ENCODE data around the gene SLC25A34. TPM values are rescaled to one million over a fixed set of nuclear protein-coding genes. Genes with fewer than 3 reads are reported as not detected.

Gene SLC25A34
- total RNA-seq, 6 experiments from 2014 or later, result 0.69 to 11.6 (median 3.2) TPM

GRCh38 chr1:15722411-15722810 is 13.6 kb upstream of the SLC25A34 start:
- peaks cover 0 to 43% (median 5%) of the 10 kb centered on the region in 4 donors for H3K36me3 ChIP-seq
- no peak for DNase-seq
- no peak overlapping the region for H3K27ac ChIP-seq
- peaks cover 0 to 20% (median 9%) of the 10 kb centered on the region in 4 donors for H3K4me1 ChIP-seq
- no peak for TF ChIP-seq CTCF (IDR thresholded peaks at IDR 0.05)
- TF ChIP-seq POLR2A (IDR thresholded peaks at IDR 0.05), result no peak
- intact Hi-C loops (cut with DNase I), result no loop called here
- 90% methylated on average over 2 of the region's 4 CpGs for WGBS (ENCODE audit: insufficient coverage, low coverage, low lambda C conversion rate, missing lambda C conversion rate)
- H3K27me3 ChIP-seq, result no peaks in the 10 kb centered on the region
- H3K4me3 ChIP-seq, result no peak overlapping the region
- H3K9me3 ChIP-seq, result no peaks in the 10 kb centered on the region
- ATAC-seq, result no peak

GRCh38 chr1:15722836-15723532 is 13.1 kb upstream of the SLC25A34 start:
- DNase-seq (no peak), ATAC-seq (no peak)
- no peak overlapping the region for H3K4me3 ChIP-seq
- TF ChIP-seq CTCF (IDR thresholded peaks at IDR 0.05) (no peak), POLR2A (IDR thresholded peaks at IDR 0.05) (no peak)
- no peaks in the 10 kb centered on the region for H3K27me3 ChIP-seq
- peaks cover 0 to 14% (median 6%) of the 10 kb centered on the region in 4 donors for H3K4me1 ChIP-seq
- 84% methylated on average over 7 of the region's 13 CpGs for WGBS (ENCODE audit: insufficient coverage, low coverage, low lambda C conversion rate, missing lambda C conversion rate)
- intact Hi-C loops (cut with DNase I), result no loop called here
- H3K9me3 ChIP-seq, result no peaks in the 10 kb centered on the region
- no peak overlapping the region for H3K27ac ChIP-seq
- peaks cover 2 to 48% (median 8%) of the 10 kb centered on the region in 4 donors for H3K36me3 ChIP-seq

- WGBS (ENCODE audit: insufficient coverage, low coverage, low lambda C conversion rate, missing lambda C conversion rate), result 89% methylated on average over 5 of the region's 20 CpGs
- TF ChIP-seq CTCF (IDR thresholded peaks at IDR 0.05), result no peak
- no peak for TF ChIP-seq POLR2A (IDR thresholded peaks at IDR 0.05)
- Histone ChIP-seq H3K27me3 (no peaks in the 10 kb centered on the region), H3K4me3 (no peak overlapping the region), H3K36me3 (peaks cover 3 to 56% (median 11%) of the 10 kb centered on the region in 4 donors), H3K9me3 (no peaks in the 10 kb centered on the region), H3K27ac (no peak overlapping the region), H3K4me1 (peaks cover 0 to 6% (median 2%) of the 10 kb centered on the region in 4 donors)
- ATAC-seq (no peak), DNase-seq (no peak)
- intact Hi-C loops (cut with DNase I), result no loop called here
Measured at GRCh38 chr1:15723631-15724246, 12.3 kb upstream of the SLC25A34 start.

- TF ChIP-seq CTCF (IDR thresholded peaks at IDR 0.05) (no peak), POLR2A (IDR thresholded peaks at IDR 0.05) (no peak)
- no peaks in the 10 kb centered on the region for H3K9me3 ChIP-seq
- intact Hi-C loops (cut with DNase I), result no loop called here
- DNase-seq (no peak), ATAC-seq (no peak)
- H3K4me1 ChIP-seq, result no peaks in the 10 kb centered on the region
- WGBS (ENCODE audit: insufficient coverage, low coverage, low lambda C conversion rate, missing lambda C conversion rate), result 70% methylated on average over 2 of the region's 26 CpGs
- no peak overlapping the region for H3K4me3 ChIP-seq
- no peak overlapping the region for H3K27ac ChIP-seq
- H3K27me3 ChIP-seq, result no peaks in the 10 kb centered on the region
- H3K36me3 ChIP-seq, result peaks cover 3 to 62% (median 12%) of the 10 kb centered on the region in 4 donors
Measured at GRCh38 chr1:15724949-15725880, 10.8 kb upstream of the SLC25A34 start.
